HG02870 (cell line): Measurements from ENCODE around the gene MAP2K7.
"Not testable (repeated sequence)": the region's sequence is repeated elsewhere in the genome, so short reads cannot be mapped to it uniquely, and the experiment has no call there.

ENCODE experiments used
- ATAC-seq: cut with Tn5 transposase; IDR thresholded peaks from one replicate; pipeline ENCODE4 v1.9.1; 2021; ENCODE audit warnings: mild to moderate bottlenecking, moderate library complexity; ENCODE audit not compliant: unreplicated experiment

MAP2K7 gene

GRCh38 chr19:7903244-7904073, at the start of gene MAP2K7:
Gene MAP2K7, plus strand, starts transcription at chr19:7903877. Its CDS starts 68 bp downstream, at chr19:7903945.
- ATAC-seq, result peak; percentile 89

- no peak for ATAC-seq
These were observed 48.1 kb upstream of the MAP2K7 start for GRCh38 chr19:7855426-7856108.

GRCh38 chr19:7856109-7856591, 47.5 kb upstream of the MAP2K7 start:
- no peak for ATAC-seq

- no peak for ATAC-seq
These were observed 46.7 kb upstream of the MAP2K7 start for GRCh38 chr19:7856679-7857663.

- no peak for ATAC-seq
These were observed 46.0 kb upstream of the MAP2K7 start for GRCh38 chr19:7857727-7858108.

GRCh38 chr19:7858109-7858770, 45.4 kb upstream of the MAP2K7 start:
- ATAC-seq, result no peak

GRCh38 chr19:7859087-7859486, 44.6 kb upstream of the MAP2K7 start:
- ATAC-seq, result not testable (repeated sequence)

- no peak for ATAC-seq
These were observed 43.6 kb upstream of the MAP2K7 start for GRCh38 chr19:7859831-7860713.

GRCh38 chr19:7860714-7861618, 42.7 kb upstream of the MAP2K7 start:
- ATAC-seq, result no peak

GRCh38 chr19:7861619-7862412, 41.9 kb upstream of the MAP2K7 start:
- no peak for ATAC-seq

- ATAC-seq, result no peak
These were observed 41.2 kb upstream of the MAP2K7 start for GRCh38 chr19:7862413-7862951.

- no peak for ATAC-seq
These were observed 40.3 kb upstream of the MAP2K7 start for GRCh38 chr19:7863157-7863970.

GRCh38 chr19:7863971-7864689, 39.5 kb upstream of the MAP2K7 start:
- ATAC-seq, result no peak

GRCh38 chr19:7864690-7865074, 39.0 kb upstream of the MAP2K7 start:
- no peak for ATAC-seq

GRCh38 chr19:7865262-7865911, 38.3 kb upstream of the MAP2K7 start:
- no peak for ATAC-seq
